GM21528 (cell line): Measurements from ENCODE around the gene OLFM4.

ENCODE experiments used
- ATAC-seq: cut with Tn5 transposase; IDR thresholded peaks from one replicate; pipeline ENCODE4 v1.9.1; 2021; ENCODE audit warnings: mild to moderate bottlenecking, moderate library complexity; ENCODE audit not compliant: unreplicated experiment, low FRiP score

The OLFM4 gene

DNA sequence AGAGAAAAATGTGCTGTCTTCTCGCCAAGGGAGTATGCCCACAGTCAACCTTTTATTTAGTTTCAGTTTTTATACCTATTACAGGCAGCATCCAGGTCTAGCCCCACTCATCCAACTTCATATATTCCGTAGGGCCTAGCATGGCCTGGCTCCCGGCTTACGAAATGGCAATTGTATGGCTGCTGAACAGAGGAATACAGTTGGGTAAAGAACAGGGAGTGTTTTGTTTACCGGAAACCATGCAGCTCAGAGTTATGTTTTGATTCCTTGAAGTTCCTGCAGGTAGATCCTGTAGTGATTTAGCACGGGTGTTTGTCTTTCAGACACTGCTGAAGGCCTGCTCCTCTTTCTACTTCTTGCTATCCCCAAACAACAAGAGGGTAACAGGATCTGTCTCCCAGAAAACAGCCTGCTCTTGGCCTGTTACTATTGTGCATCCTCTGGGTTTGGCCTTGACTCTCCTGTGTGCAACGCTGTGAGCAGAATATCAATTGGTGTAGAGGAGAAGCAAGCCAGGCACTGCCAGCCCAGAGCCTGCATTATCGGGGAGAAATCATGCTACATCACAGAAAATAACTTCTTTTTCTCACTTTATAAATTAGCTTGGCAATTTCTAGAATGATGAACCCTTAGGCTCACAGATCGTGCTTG, 32.4 kb downstream of the OLFM4 start:
- no peak for ATAC-seq

DNA sequence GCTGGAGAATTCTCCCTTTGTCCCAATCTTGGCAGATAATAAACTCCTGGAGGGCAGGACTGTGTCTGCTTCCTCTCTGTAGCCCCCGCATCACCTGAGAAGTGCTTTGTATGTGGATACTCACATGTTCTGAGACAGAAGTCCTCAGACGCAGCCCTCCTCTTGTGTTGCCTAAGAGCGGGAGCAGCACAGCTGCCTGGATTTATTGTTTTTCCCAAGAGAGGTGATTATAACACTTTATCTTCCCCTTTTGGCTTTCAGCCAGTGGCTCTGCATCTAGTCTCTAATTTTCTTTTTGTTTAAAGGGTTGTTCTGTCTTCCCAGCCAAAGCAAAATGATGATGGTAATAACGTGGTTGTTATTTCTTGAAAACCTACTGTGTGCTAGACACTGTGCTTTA, 36.1 kb downstream of the OLFM4 start:
- ATAC-seq: no peak

GRCh38 chr13:53066411-53066810, 37.8 kb downstream of the OLFM4 start:
- ATAC-seq: no peak

DNA sequence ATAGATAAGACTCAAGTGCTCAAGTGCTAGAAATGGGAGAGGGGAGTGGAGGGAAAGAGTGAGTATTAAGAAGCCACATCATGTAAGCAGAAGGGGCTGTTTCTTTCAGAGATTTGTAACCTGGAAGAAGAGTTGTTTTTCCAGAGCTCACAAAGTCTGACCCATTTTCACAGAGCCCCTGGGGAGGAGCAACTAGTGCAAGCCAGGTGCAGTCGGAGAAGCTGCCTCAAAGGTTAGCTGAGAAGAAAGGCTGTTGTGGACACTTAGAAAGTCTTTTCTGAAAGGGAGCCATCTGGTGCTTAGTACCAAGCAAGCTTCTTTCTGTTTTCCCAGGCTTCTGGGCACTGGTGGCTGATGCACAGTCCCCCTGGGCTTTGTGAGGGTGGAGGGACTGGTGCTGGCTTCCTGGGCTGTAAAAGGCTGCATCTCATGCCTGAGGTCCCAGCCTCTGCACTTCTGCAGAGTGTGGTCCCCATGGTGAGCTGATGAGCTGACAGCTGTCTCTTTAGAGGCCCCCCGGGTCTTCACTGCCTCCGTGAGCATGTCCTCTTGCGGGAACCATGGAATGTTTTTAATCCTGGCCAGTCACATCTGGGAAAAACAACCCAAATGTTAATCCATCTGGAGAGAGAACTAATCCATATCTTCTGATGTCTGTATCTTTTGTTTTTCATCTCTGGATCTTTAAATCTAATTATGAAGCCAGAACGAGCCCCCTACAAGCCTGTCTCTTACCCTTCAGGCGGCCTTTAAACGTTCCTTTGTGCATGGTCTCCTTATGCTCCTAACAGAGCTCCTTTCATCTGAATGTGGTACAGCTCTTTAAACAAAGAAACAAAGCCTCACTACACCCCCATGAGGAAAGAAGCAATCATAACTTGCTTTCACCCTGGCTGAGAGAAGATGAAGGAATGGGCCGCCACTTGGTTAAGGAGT, 40.2 kb downstream of the OLFM4 start:
- no peak for ATAC-seq

DNA sequence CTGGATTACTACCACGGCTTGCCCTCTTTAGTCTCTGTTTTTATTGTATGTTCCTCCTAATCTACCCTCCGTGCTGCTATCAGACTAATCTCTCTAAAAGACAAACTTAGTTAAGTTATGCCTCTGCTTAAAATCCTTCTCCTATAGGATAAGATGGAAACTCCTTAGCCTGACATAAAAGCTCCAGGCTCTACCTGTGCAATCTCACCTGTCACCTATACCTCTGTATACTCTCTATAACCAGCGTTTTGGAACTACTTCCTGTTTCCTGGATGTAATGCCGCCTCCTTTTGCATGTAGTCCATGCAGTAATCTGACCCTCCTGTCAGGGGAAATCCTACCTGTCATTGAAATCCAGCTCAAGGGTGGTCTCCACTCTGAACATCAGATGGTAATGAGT, 41.2 kb downstream of the OLFM4 start:
- ATAC-seq: no peak

GRCh38 chr13:53073711-53074110, 45.1 kb downstream of the OLFM4 start:
- no peak for ATAC-seq

GRCh38 chr13:53074114-53074513, 45.5 kb downstream of the OLFM4 start:
- ATAC-seq: no peak

DNA sequence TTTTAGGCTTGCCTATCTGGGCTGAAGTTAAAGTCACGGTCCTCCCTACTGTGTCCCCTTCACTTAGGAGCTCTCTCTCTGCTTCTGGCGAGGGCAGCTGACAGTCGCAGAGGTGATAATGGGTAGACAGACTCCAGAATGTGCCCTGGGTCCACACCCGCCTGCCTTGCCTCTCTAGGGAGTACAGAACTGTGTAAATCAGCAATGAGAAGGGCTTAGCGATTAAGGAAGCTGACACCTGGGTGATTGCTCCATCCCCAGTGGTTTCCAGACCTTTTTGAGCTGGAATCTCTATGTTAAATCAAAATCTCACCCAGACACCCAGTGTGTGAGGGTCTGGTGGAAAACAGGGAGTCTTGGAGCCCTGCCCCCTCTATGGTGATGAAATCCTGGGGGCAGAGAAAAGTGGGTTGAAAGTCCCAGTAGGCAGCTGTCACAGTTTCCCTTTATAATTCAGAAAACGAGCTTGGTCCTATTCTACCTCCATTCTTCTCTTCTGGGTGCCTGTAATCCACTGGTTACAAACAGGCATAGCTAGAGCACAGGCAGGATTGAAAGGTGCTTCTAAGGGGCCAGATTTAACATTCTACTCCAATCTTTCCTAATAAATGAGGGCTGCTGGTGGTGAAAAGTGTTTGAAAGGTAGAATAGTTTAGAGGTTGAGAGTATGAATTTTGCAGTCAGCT, 46.9 kb downstream of the OLFM4 start:
- ATAC-seq: no peak

DNA sequence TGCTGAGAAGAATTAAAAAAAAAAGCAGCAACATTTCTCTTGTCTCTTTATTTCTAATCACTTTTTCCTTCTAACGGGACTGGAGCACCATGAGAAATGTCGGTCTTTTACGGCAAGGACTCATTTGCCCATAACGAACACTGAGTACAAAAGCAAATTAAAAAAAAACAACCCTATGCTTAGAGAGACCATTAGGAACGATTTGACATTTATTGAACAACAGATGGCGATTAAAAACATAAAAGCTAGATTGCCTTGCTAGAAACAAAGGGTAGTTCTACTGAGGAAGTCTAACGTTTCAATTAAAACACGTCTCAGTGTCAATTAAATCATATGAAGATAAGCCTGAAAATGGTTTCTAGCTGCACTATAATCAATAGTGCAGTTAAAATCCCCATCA, 51.1 kb downstream of the OLFM4 start:
- ATAC-seq: no peak

- no peak for ATAC-seq
These were observed 60.3 kb downstream of the OLFM4 start for GRCh38 chr13:53088871-53089270.

- ATAC-seq: no peak
These were observed 61.3 kb downstream of the OLFM4 start for GRCh38 chr13:53089951-53090350.

GRCh38 chr13:53090461-53090860, 61.8 kb downstream of the OLFM4 start:
- ATAC-seq: no peak

- no peak for ATAC-seq
These were observed 64.3 kb downstream of the OLFM4 start for GRCh38 chr13:53092931-53093330.

GRCh38 chr13:53098455-53098854, 69.8 kb downstream of the OLFM4 start:
- no peak for ATAC-seq

GRCh38 chr13:53100394-53101063, 71.9 kb downstream of the OLFM4 start:
- ATAC-seq: no peak
